Osteoblast (primary cell): ENCODE results near the gene ZNF275. TPM values are rescaled to one million over a fixed set of nuclear protein-coding genes. Genes with fewer than 3 reads are reported as not detected.

ENCODE experiments used
- DNase-seq: peaks from one replicate; pipeline ENCODE4 v3.0.0; 2011; ENCODE audit warnings: low spot score, mixed read lengths; ENCODE audit not compliant: insufficient read length; ENCODE audit errors: missing footprints
- H2AFZ ChIP-seq: 2 replicates; pipeline ENCODE4 v1.6.0; 2011; ENCODE audit warnings: mild to moderate bottlenecking, low read length
- H3K27ac ChIP-seq: 2 replicates; pipeline ENCODE4 v1.5.1; 2011; ENCODE audit warnings: mild to moderate bottlenecking, low read depth, low read length, moderate library complexity
- H3K27me3 ChIP-seq: 2 replicates; pipeline ENCODE4 v1.6.0; 2012; ENCODE audit warnings: mild to moderate bottlenecking, control low read depth, inconsistent platforms, low read length, moderate library complexity; ENCODE audit not compliant: insufficient read depth
- H3K36me3 ChIP-seq: 2 replicates; pipeline ENCODE4 v1.5.1; 2011; ENCODE audit warnings: mild to moderate bottlenecking, low read length, control low read depth, moderate library complexity; ENCODE audit not compliant: insufficient read depth
- H3K4me1 ChIP-seq: 2 replicates; pipeline ENCODE4 v1.5.1; 2011; ENCODE audit warnings: mild to moderate bottlenecking, low read length, control low read depth, moderate library complexity; ENCODE audit not compliant: insufficient read depth
- H3K4me2 ChIP-seq: 2 replicates; pipeline ENCODE4 v1.6.0; 2011; ENCODE audit warnings: mild to moderate bottlenecking, low read length; ENCODE audit not compliant: insufficient read depth
- H3K4me3 ChIP-seq: fragments of 200-600 bp; sonication (generic); 3 replicates; pipeline ENCODE4 v1.5.1; 2012; ENCODE audit warnings: mild to moderate bottlenecking, low read length, inconsistent platforms; ENCODE audit not compliant: insufficient read depth
- H3K79me2 ChIP-seq: 2 replicates; pipeline ENCODE4 v1.6.0; 2012; ENCODE audit warnings: mild to moderate bottlenecking, low read length, control low read depth, inconsistent platforms; ENCODE audit not compliant: insufficient read depth
- H3K9me3 ChIP-seq: 2 replicates; pipeline ENCODE4 v1.5.1; 2011; ENCODE audit warnings: low read depth, low read length, control low read depth
- H4K20me1 ChIP-seq: 2 replicates; pipeline ENCODE4 v1.6.0; 2012; ENCODE audit warnings: mild to moderate bottlenecking, low read length, control low read depth; ENCODE audit not compliant: insufficient read depth
- total RNA-seq: library from RNA; depleted of rRNA; stranded (reverse); fragments of >200 nt; gene quantifications from 2 replicates; pipeline ENCODE4 v1.2.3, GENCODE V29; 2012
- TF ChIP-seq, protein P1 (sequence below): IDR thresholded peaks from 2 replicates; pipeline ENCODE4 v1.5.1; 2011; ENCODE audit warnings: mild to moderate bottlenecking, low read depth, low read length, moderate library complexity; ENCODE audit errors: extremely low read depth

ZNF275 gene
- total RNA-seq, 1 donor = 11.2 TPM

- H3K36me3 ChIP-seq = no peaks in the 10 kb centered on the region
- H3K27me3 ChIP-seq = peaks cover 3% of the 10 kb centered on the region
- H4K20me1 ChIP-seq = no peaks in the 10 kb centered on the region
- H3K9me3 ChIP-seq = no peaks in the 10 kb centered on the region
- no peak overlapping the region for H3K4me3 ChIP-seq
- no peak overlapping the region for H2AFZ ChIP-seq
- H3K79me2 ChIP-seq = no peaks in the 10 kb centered on the region
- DNase-seq = no peak
- TF ChIP-seq, protein P1, sequence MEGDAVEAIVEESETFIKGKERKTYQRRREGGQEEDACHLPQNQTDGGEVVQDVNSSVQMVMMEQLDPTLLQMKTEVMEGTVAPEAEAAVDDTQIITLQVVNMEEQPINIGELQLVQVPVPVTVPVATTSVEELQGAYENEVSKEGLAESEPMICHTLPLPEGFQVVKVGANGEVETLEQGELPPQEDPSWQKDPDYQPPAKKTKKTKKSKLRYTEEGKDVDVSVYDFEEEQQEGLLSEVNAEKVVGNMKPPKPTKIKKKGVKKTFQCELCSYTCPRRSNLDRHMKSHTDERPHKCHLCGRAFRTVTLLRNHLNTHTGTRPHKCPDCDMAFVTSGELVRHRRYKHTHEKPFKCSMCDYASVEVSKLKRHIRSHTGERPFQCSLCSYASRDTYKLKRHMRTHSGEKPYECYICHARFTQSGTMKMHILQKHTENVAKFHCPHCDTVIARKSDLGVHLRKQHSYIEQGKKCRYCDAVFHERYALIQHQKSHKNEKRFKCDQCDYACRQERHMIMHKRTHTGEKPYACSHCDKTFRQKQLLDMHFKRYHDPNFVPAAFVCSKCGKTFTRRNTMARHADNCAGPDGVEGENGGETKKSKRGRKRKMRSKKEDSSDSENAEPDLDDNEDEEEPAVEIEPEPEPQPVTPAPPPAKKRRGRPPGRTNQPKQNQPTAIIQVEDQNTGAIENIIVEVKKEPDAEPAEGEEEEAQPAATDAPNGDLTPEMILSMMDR = no peak
- no peaks in the 10 kb centered on the region for H3K4me1 ChIP-seq
- no peak overlapping the region for H3K27ac ChIP-seq
- no peak overlapping the region for H3K4me2 ChIP-seq
These were observed 31.7 kb downstream of the ZNF275 start for GRCh38 chrX:153365670-153366069.

DNA sequence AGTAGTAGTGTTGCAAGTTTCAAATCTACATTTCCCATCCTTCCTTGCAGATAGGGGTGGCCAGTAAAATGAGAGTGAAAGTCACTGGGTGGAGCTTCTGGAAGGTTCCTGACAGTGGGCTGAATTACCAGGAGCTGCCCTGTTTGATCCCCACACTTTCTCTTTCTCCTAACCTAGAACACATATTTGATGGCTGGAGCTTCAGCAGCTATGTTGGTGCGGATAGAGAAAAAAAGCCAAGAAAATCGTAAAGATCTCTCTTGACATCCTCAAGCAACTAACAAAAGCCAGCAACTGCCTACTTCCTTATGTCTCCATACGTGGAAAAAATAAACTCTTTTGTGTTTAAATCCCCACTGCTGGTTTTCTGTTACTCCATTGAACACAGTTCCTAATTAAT is 32.2 kb downstream of the ZNF275 start:
- Histone ChIP-seq H3K9me3 (no peaks in the 10 kb centered on the region), H3K4me2 (no peak overlapping the region), H2AFZ (no peak overlapping the region), H4K20me1 (no peaks in the 10 kb centered on the region), H3K4me1 (no peaks in the 10 kb centered on the region), H3K79me2 (no peaks in the 10 kb centered on the region), H3K27ac (no peak overlapping the region), H3K4me3 (no peak overlapping the region), H3K36me3 (no peaks in the 10 kb centered on the region), H3K27me3 (peaks cover 3% of the 10 kb centered on the region)
- DNase-seq = no peak
- TF ChIP-seq, protein P1 = no peak

DNA sequence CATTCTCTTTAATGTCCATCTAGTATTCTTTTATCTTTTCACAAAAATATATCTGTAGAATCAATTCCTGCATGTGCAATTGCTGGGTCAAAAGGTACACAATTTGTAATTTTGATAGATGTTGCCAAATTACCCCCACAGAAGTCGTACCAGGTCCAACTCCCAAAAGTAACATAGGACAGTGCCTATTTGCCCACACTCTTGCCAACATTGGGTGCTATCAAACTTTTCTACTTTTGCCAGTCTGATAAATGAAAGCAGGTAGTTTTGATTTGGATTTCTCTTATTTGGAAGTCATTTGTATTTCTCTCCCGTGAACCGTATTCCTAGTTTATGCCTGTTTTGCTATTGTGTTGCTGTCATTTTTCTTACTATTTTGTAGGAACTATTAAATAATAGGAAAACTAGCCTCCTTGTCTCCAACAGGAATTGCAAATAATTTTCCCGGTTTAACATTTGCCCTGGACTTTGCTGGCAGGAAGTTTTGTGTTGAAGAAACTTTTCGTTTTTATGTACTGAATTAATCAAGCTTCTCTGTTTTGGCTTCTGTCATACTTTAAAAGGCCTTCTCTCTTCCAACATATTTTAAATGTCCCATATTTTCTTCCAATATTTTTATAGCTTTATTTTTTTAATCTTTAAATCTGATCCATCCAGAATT is 33.1 kb downstream of the ZNF275 start:
- H2AFZ ChIP-seq = no peak overlapping the region
- TF ChIP-seq, protein P1 = no peak
- H3K4me2 ChIP-seq = no peak overlapping the region
- H3K27ac ChIP-seq = no peak overlapping the region
- no peaks in the 10 kb centered on the region for H3K79me2 ChIP-seq
- H3K4me3 ChIP-seq = no peak overlapping the region
- H3K36me3 ChIP-seq = no peaks in the 10 kb centered on the region
- no peaks in the 10 kb centered on the region for H3K9me3 ChIP-seq
- no peaks in the 10 kb centered on the region for H3K4me1 ChIP-seq
- peak; percentile 23 for DNase-seq
- H4K20me1 ChIP-seq = no peaks in the 10 kb centered on the region
- peaks cover 5% of the 10 kb centered on the region for H3K27me3 ChIP-seq

DNA sequence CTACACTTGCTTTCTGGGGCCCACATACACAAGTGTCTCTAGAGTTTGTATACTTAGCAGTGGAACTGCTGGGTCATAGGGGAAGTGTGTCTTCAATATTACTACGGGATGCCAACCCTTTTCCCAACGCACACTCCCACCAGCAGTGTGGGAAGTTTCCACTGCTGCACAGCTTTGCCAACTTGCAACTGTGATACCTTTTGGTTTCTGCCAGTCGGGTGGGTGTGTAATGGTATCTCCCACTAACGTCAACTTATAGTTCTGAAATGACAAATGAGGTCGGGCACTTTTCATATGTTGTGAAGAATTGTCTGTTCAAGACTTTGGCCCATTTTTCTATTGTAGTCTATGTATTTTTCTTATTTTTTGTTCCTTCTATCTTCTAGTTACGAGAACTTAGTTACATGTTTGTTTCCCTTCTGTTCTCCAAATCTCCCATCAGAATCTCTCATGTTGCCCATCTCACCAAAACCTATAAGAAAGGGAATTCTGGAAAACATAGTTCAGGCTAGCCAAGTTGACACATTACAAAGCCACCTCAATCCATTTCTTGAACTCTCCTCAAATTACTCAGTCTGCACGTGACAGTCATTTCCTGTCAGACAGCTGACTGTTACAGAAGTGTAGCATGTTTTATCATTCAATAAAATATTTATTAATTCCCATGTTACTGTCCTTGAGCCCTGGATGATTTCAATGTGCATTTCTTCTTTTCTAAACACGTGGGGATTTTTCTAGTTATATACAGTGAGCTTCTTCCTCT is 36.5 kb downstream of the ZNF275 start:
- no peaks in the 10 kb centered on the region for H3K4me1 ChIP-seq
- H3K79me2 ChIP-seq = no peaks in the 10 kb centered on the region
- no peak overlapping the region for H2AFZ ChIP-seq
- TF ChIP-seq, protein P1 = no peak
- H3K27ac ChIP-seq = no peak overlapping the region
- no peak overlapping the region for H3K4me3 ChIP-seq
- H3K9me3 ChIP-seq = no peaks in the 10 kb centered on the region
- peak; percentile 8 for DNase-seq
- H3K27me3 ChIP-seq = peaks cover 7% of the 10 kb centered on the region
- H3K36me3 ChIP-seq = no peaks in the 10 kb centered on the region
- no peak overlapping the region for H3K4me2 ChIP-seq
- no peaks in the 10 kb centered on the region for H4K20me1 ChIP-seq
